LNCAP (cell line): ENCODE results near the gene SBF2.

Experiments
- TF ChIP-seq, protein P1 (sequence below): fragments of 450-650 bp; IDR thresholded peaks from 2 replicates; pipeline ENCODE4 v1.5.1; 2017; ENCODE audit warnings: mild to moderate bottlenecking

The SBF2 gene

DNA sequence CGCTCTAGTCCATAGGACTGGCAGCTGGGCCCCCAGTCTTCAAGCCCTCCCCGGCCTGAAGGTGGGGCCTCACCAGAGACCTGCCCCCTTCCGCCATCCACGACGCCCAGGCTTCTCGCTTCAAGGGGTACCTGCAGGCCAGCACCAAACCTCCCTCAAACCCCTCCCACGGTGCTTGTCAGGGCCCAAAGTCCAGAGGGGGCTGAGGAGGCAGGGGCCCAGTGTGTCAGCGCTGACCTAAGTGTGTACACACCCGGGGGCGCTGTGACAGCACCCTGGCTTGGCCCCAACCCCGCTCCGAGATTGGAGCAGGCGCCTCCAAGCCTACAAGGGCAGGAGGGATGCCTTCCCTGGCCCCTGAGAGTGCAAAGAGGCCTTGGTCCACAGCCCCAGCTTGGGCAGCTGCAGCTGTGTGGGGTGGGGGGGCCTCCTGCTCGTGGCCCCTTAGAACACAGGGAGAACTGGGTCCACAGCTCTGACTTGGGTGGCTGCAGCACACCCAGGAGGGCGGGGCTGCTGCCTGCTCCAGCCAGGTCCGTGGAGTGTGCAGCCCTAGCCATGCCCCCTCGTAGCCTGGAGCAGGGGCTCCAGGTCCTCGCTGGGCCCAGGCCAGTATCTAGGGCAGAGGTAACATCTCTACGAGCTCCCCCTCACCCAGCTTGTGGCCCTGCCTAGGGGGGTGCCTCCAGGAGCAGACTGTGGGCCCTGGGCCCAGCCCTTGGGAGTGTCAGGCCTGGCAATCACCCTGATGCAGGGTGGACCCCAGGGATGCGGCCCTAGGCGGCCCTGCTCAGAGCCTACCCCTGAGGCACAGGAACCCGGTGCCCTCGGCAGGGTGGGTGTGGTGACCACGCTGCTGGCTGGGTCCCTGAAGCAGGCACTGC lies 4.9 kb downstream of the SBF2 start:
- TF ChIP-seq, protein P1, sequence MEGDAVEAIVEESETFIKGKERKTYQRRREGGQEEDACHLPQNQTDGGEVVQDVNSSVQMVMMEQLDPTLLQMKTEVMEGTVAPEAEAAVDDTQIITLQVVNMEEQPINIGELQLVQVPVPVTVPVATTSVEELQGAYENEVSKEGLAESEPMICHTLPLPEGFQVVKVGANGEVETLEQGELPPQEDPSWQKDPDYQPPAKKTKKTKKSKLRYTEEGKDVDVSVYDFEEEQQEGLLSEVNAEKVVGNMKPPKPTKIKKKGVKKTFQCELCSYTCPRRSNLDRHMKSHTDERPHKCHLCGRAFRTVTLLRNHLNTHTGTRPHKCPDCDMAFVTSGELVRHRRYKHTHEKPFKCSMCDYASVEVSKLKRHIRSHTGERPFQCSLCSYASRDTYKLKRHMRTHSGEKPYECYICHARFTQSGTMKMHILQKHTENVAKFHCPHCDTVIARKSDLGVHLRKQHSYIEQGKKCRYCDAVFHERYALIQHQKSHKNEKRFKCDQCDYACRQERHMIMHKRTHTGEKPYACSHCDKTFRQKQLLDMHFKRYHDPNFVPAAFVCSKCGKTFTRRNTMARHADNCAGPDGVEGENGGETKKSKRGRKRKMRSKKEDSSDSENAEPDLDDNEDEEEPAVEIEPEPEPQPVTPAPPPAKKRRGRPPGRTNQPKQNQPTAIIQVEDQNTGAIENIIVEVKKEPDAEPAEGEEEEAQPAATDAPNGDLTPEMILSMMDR = no peak

DNA sequence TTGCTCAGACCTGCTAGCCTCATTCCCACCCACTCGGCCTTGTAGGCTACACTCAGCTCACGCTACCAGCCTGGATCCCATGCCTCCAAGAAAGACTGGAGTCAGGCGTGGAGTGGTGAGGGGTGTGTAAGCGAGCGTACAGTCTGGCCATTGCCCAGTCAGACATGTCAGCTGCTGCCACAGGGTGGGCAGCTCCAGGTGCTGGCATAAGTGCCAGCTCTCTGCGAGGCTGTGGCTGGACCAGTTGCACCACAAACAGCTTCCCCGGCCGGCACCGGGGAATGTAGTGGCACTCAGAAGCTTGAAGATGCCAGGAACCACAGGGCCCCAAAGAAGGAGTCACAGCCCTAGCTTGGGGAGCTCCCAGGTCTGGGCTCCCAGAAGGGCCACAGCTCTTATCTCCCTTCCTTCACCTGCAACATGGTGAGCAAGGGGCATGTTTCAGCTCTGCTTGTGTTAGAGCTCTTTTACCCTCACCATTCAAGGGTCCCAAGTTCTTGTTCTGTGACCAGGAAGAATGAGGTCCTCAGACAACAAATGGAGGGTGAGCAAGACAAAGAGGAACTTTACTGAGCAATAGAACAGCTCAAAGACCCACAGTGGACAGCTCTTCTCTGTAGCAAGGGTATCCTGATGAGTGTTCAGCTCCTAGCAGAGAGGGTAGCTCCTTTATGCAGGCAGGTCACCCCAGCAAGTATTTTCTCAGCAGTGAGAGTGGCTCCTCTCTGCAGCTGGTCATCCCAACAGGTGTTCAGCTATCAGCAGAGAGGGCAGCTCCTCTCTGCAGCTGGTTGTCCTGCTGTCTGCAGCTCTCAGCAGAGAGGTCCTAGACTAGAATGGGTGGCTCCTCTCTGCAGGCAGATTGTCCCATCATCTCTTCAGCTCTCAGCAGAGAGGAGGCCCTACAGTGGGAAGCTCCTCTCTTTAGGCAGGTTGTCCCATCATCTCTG lies 6.0 kb downstream of the SBF2 start:
- TF ChIP-seq, protein P1 = no peak

DNA sequence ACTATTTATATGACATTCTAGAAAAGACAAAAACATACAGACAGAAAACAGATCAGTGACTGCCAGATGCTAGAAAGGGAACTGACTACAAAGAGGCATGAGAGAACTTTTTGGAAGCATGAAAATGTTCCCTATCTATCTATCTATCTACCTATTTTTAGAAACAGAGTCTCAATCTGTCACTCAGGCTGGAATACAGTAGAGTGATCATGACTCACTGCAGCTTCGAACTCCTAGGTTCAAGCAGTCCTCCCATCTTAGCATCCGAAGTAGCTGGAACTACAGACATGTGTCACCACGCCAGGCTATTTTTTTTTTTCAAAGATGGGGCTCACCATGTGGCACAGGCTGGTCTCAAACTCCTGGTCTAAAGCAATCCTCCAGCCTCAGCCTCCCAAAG lies 6.9 kb downstream of the SBF2 start:
- TF ChIP-seq, protein P1 = no peak

DNA sequence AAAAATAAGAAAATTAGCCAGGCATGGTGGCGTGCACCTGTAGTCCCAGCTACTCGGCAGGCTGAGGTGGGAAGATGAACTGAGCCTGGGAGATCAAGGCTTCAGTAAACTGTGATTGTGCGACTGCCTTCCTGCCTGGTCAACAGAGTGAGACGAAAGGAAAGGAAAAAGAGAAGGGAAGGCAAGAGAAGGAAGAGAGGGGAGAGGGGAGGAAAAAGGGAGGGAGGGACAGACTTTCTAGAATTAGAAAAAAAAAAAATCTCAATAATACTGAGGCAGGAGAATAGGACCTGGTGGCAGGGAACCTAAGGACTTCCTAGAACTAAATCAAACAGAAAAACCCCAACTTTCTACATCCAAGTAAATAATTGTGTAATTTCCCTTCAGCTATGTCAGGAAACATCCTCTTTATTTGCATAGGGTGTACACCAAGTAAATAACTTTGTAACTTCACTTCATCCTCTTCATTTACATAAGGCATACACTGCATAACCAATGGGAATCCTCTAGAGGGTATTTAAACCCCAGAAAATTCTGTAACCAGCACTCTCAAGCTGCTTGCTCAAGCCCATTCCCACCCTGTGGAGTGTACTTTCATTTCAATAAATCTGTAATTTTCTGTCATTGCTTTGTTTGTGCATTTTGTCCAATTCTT lies 8.7 kb downstream of the SBF2 start:
- TF ChIP-seq, protein P1 = no peak

DNA sequence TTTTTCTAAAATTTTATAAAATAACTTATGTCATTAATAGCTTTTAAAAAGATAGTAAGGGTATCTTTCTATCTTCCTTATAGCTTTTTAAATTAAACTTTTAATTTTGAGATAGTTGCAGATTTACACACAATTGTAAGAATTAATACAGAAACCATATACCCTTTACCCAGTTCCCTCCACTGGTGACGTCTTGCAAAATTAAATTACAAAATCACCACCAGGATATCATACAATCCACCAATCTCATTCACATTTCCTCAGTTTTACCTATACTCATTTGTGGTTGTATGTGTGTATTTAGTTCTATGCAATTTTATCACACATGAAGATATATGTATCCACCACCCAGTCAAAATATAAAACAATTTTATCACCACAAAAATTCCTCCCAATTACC lies 10.0 kb downstream of the SBF2 start:
- TF ChIP-seq, protein P1 = no peak

DNA sequence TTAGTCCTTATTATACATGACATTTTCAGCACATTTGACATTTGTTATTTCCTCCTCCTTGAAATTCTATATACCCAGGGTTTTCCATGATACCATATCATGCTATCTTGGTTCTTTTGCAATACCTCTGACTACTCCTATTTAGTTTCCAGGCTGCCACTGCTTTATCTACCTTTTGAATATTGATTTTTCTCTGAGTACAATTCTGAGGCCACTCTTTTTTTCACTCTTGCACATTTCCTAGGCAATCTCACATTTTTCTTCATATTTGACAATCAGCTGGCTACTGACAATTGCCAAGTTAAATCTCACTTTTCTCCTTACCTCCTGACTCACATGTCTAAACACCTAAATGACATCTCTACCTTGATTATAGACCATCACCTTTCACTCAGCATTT lies 11.9 kb downstream of the SBF2 start:
- TF ChIP-seq, protein P1 = no peak

DNA sequence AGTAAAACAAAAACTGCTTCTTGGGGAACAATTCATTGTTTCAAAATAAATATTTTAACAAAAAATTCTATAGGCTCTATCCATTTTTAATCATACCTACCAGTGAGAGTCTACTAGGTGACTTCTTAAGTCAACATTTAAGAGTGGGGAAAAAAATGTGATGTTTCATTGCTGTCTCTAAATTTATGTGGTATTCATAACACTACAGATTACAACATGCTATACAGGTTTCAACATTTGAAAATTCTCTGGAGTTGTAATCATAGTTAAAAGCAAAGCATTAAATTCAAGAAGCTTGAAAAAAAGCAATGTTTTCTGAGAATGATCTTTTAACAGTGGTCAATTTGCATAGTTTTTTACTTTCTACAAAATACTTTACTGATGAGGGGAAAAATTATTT lies 18.3 kb downstream of the SBF2 start:
- TF ChIP-seq, protein P1 = no peak
